NCI-H1694 (cell line): Measurements from ENCODE around the gene TEDC1.

Experiments used
- DNase-seq: peaks from one replicate; lab custom pipeline; 2025; lab: John Stamatoyannopoulos, UW

The TEDC1 gene, protein sequence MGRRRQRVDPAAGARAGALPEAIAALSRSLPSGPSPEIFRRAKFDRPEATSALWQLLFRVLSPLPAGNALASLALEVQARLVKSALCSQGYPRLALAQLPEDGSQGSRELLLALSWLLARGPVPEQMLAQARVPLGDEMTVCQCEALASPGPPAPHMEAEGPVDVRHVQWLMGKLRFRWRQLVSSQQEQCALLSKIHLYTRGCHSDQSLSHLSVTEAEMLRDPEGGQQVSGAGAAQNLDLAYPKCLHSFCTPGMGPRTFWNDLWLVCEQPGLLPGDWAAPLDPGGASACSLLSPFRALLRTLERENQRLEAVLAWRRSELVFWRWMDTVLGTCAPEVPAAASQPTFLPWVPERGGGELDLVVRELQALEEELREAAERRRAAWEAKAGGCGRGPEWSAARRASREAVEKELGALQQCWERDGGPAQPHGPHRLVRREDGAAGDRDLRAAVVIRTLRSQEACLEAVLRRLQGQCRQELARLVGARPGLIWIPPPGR

DNA sequence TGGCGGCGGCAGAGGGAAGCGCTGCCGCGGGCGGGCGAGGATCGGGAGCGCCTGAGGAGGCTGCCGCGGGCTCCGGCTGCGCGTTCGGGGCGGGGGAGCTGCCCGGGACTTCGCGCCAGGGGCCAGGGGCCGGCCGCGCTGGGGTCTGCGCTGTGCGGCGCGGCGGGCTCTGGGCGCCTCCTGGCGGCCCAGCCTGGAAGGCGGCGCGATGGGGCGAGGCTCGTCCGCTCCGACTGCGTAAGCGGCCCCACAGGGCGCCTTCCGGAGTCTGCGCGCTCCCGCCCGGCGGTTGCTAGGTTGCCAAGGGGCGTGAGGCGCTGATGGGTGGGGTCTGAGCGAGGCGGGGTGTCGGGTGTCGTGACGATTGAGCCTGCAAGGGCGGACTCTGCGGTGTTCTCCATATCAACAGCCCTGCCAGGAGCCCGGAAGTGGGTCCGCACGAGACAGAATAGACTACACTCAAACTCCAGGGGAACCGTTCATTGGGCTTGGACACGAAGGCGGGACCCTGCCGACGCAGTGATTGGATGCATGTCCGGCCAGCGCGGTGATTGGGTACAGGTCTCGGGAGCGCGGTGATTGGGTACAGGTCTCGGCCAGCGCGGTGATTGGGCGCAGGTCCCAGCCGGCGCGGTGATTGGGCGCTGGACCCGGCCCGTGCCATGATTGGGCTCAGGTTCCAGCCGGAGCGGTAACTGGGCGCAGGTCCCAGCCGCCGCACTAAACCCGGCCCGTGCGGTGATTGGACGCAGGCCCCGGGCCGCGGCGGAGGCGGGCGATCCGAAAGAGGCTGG, at the start of gene TEDC1:
Gene TEDC1, plus strand, starts transcription at position 675 of the 794 bp plus-strand sequence. CDS start 130 bp downstream, outside the sequence.
- peak; percentile 100 for DNase-seq

DNA sequence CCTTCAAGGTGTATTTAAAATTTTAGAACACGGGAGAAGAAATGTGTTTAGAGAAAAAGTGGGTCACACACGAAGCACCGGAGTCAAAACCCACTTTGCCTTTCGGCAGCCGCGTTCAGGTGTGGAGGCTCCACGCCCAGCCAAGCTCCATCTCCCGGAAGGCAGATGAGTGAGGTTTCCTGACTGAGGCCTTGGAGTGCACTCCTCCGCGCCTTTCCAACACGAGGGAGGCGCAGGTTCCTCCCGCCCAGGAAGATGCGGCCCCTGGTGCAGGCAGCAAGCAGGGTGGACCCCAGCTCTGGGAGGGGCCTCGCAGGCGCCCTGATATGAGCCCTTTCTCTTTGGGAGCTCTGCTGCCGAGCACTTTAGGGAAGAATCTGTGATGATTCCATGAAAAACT, 48.9 kb upstream of the TEDC1 start:
- DNase-seq: no peak

DNA sequence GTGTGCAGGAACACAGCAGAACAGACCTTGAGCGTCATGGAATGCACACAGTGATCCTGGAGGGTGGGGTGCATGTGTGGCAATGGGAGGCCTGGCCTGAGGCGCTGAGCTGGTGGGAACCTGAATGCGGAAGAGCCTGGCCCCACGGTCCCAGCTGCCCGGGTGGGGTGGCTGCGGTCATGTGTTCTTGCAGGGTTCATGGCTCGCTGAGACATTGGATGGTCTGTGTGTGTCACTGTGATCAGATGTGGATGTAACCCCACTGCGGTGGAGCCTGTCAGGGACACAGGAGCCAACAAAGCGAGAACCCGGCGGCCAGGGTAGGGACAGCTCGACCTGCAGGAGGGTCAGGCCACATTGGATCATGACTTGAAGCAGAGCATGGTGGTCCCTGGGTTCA, 48.2 kb upstream of the TEDC1 start:
- no peak for DNase-seq

DNA sequence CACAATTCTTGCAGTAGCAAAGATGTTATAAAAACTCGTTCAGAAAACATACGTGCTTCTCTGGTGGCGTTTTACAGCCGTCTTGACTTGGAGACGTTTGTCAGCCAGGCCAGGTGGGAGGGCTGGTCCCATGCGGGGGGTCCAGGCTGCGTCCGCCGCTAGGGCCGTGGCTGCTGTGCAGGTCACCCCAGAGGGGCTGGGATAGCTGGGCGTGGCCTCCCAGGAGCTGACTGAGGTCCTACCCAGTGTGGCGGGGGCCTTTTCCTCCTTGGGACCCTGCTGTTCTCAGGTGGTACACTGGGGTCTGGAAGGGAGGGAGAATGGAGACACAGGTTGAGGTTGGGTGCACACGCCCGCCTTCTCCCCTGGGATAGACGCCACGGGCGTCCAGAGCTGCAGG, 46.2 kb upstream of the TEDC1 start:
- no peak for DNase-seq

DNA sequence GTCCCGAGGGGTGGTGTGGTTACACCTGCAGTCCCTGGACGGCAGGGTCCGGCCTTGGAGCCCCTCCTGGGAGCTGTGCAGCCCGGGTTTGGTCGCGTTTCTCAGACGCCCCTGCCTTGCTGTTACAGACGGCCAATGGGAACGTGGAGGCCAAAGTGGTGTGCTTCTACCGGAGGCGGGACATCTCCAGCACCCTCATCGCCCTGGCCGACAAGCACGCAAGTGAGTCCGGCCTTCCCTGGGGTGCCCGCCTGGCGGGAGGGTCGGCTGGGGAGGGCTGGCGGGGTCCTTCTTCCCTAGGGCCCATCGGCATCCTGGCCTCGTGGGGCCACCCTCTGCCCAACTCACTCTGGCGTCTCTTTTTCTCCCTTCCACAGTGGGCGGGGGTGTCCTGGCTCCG, 45.8 kb upstream of the TEDC1 start:
- DNase-seq: no peak

DNA sequence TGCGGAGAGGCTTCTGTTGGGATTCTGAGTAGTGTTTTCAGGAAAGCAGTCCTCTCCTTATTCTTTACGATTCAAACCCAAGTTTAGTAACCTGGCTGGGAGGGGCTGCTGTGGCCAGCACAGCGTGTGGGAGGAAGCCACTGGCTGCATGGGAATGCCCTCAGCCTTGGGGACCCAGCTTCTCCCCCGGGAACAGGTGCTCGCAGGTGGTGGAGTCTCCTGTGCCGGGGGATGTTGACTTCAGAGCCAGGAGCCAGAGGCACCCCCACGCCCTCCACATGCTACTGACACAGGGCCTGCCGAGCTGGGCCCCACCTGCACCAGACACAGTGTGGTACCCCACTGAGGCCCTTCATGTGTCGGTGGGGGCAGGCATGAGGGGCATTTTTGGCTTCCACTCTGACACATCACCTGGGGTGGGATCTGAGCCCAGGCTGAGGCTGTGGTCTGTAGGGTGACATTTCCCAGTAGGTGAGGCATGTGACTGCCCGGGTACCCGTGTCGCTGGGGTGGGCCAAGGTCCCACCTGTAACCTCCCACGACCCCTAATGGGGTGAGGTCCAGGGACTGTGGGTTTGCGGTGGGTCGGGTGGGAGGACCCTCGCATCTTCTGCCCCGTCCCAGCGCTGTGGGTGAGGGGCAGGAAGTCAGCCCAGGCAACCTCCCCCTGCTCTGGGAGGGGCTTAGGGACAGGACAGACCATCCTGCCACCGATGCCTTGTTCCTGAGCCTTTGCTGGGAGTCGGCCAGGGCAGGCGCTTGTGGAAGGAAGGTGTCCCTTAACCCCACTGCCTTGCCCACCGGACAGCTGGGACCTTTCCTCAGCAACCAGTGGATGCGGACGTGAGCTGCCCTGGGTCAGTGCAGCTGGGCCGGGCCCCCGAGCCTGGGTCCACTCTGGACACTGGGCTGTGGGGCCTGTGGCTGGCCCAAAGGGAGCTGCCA, 44.9 kb upstream of the TEDC1 start:
- no peak for DNase-seq

DNA sequence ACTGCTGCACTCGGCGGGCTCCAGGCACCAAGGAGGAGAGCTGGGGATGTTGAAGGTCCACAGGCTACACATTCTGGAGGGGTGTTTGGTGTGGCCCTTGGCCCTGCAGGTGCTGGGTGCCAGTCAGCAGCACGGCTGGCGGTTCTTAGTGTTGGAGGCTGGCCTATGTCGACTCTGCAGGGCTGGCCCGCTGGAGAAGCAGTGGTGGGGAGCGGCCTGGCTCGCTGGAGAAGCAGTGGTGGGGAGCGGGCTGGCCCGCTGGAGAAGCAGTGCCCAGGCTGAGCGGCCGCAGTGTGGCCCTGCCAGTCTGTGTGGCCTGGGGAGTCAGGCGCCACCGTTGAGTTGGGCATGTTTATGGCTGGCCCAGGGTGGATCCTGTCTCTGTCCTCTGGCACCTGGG, 44.1 kb upstream of the TEDC1 start:
- no peak for DNase-seq

DNA sequence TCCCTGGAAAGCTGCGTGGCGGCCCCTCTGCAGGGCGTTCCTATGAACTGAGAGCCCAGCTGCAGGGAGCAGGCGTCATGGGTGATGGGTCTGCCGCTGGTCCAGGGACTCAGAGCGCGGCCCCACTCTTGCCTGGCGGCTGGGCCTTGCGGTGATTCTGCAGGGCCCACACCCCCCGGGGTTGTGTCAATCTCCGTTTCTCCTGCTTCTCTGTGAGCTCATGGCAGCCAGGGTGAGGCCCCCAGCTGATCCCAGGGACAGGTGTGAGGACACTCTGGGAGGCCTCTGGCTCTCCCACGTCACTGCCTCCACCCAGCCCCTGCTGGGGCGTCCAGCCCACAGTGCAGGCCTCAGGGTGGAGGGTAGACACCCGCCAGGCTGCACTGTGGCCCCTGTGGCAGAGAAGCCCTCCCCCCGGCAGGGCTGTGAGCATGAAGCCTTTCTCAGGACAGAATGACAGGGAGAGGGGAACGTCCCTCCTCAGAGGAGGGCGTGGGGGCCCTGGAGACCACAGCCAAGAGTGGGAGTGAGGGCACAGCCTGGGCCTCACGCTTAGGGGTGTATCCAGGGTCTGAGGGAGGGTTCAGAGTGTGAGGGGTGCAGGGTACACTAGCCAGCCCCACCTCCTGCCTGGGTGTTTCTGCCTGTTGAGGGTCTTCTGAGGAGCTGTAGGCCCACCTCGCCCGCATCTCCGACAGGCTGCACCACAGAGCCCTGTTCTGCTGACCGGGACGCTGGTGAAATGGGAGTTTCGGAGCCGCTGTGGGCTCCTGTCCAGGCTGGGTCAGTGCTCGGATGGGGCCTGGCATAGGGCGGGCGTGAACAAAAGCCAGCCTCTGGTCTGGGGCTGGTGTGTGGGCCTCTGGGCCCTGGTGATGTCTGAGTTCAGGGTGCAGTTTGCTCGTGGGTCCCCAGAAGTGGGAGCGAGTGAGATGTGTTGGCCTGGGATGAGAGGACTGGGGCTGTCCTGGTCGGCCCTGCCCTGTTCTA, 43.1 kb upstream of the TEDC1 start:
- no peak for DNase-seq

DNA sequence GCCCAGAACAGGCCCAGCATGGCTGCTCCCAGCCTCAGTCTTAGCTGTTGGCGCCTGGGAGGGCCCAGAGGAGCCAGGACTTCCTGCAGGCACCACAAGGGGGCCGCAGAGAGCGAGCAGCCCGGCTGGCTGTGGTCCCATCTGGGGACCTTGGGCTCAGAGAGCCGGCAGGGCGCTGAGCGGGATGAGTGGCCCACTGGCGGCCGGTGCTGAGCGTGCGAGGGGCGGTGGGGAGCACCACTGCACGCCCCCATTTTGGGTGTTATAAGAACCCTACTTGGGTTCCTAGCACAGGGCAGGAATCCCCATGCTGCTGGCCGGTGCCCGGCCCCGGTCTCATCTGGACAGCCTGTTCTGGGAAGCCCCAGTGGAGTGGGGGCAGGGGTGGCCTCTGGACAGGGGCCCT, 42.3 kb upstream of the TEDC1 start:
- peak; percentile 92 for DNase-seq

DNA sequence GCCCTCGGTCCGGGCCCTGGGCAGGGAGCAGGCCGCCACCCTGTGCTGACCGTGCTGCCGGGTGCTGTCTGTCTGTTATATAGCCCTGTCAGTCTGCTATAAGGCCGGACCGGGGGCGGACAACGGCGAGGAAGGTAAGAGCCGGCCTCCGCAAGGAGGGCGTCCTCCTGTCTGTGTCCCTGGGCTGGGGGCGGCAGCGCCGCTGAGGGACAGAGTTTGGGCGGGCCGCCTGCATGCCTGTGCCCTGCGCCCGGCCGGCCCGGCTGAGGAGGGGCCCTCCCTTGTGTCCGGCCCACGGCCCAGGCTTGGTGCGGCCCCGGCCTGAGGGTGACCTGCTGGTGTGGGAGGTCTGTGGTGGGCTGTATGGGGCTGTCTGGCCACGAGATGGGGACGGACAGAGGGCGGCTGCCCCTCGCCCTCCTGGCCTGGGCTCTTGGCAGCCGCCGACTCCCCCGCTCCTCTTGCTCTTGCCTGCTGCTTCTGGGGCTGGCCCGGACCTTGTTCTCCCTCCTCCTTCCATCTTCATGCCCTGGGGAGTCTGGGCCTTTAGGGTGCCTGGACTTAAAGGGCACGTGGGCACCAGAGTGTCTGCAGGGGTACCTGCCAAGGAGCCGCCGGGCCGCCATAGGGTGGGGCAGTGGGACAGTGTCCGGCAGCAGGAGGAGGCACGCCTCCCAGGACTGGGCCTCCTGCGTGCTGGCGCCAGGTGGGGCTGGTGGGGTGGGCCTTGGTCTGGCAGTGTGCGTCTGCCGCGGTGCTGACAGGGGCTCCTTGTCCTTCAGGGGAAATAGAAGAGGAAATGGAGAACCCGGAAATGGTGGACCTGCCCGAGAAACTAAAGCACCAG, 41.5 kb upstream of the TEDC1 start:
- no peak for DNase-seq

DNA sequence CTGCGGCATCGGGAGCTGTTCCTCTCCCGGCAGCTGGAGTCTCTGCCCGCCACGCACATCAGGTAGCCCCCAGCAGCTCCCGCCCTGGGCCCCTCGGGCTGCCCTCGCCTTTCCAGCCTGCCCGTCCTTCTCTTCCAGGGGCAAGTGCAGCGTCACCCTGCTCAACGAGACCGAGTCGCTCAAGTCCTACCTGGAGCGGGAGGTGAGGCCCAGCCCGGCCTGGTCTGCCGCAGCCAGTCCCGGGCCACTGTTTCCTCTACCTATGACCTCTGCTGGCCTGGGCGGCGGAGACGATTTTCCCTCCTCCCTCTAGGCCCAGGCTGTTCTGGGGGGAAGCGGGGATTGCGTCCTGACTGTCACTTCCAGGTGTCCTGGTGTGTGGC, 40.9 kb upstream of the TEDC1 start:
- no peak for DNase-seq

DNA sequence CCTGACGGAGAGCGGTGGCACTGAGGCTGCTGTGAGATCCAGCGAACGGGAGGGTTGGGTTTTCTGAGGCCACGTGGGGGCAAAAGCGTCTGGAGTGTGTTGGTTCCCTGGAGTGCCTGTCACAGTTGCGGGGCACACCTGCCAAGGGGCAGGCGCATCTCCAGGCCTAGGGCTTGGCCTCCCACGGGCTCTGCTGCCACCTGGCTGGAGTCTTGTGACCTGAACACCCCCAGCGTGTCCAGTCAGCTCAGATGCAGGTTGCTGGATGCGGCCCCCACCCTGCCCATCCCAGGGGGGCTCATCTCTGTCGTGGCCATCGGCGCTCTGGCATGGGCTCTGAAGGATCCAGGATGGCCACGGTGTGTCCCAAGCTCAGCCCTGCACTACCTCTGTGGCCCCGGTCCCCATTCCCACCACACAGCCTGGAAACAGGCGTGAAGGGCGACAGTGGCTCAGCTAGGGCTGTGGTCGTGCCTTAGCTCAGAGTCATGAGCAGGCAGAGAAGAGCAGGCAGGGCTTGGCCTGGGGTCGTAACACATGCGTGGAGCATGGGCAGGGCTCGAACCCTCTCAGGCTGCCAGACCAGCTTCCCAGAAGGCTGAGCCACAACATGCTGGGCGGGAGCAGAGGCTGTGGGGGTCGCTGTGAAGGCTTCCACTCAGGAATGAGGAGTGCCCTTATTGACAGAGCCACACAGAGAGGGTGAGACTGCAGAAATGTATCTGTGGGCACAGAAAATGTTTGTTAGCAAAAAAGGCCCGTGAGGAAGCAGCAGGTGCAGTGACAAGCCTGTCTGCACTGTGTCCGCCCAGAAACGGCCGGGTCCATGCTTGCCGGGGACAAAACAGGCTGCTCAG, 40.0 kb upstream of the TEDC1 start:
- no peak for DNase-seq

DNA sequence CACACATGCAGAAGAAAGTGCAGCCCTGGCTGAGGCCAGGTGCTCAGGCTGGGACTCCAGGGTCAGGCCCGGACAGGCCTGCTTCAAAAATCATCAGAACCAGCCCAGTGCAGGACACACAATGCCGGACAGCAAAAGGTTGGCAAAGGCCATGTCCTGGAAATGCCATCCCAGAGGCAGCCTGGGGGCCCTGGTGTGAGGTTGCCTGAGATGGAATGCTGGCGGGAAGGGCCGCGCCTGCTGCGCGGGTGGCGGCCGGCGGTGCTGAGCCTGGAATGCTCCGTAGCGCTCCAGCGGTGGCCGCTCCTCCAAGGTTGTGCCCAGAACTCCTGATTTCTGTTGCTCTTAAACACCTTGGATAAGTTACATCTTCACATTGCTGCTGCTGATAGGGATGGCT, 38.1 kb upstream of the TEDC1 start:
- DNase-seq: no peak

DNA sequence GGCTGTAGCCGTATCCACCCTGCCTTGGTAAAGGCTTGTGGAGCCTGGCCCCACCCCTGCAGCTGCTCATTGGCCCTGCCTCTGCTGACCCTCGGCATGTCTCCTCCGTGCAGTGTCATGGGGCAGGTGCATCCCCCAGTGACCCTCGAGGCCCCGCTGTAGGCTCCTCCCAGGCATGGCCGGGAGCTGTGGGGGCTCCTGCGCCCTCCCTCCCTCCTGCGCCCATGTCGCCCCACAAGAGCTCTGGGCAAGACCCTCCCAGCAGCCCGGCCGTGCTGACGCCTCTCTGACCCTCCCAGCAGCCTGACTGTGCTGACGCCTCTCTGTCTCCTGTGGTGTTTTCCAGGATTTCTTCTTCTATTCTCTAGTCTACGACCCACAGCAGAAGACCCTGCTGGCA, 37.2 kb upstream of the TEDC1 start:
- DNase-seq: no peak

DNA sequence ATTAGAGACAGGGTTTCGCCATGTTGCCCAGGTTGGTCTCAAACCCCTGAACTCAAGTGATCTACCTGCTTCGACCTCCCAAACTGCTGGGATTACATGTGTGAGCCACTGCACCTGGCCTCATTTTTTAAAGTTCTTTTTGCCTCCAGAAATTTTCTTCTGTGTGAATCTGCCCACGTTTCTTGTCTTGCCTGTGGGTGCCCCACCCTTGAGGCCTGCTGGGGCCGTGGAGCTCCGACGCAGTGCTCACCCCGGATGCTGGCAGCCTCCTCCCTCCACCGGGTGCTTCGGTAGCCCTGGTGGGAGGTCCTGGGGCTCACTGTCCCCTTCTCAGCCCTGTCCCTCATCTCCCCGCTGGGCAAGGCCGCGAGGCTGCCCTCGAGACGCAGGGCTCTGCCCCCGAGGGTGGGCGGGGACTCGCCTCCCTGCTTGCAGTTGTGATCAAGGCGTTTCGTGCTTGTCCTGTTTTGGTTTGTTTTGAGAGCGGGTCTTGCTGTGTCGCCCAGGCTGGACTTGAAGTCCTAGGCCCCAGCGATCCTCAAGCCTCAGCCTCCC, 35.9 kb upstream of the TEDC1 start:
- no peak for DNase-seq

DNA sequence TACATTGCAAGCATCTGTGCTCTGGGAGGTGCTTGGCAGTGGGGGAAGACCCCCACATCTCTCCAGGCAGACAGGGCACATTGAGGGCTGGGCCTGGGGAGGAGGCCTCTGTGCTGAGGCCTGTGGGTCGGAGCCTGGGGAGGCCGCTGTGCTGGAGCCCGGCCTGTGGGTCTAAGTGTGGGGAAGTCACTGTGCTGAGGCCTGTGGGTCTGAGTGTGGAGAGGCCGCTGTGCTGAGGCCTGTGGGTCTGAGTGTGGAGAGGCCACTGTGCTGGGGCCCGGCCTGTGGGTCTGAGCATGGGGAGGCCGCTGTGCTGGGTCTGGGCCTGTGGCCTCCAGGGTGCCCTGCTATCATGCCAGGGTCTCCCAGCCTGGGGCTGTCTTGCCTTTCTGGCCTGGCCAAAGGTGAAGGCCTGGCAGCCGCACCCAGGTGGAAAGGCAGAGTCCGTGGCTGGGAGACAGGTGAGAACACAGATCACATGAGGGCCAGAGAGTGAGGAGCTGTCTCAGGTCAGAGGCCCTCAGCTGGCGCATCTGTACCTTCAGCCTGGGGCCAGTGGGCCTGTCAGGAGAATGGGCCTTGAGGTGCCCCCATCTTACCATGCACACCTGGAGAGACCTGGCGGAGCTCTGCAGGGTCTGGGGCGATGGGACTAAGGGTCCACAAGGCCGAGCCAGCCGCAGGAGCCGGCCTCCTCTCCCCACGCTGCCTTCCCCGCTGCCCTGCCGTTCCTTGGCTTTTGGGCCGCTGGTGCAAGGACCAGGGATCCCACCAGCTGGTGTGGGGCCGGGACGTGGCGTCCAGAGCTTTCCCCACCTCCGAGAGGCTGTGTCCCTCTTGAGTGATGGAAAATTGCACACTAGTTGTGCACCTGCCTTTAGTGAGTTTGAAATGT, 35.0 kb upstream of the TEDC1 start:
- no peak for DNase-seq
